D721Med (cell line): ENCODE measurements around the gene ADGRG3.

Experiments used
- DNase-seq: peaks from one replicate; pipeline ENCODE4 v3.0.0; 2011; ENCODE audit warnings: low spot score; ENCODE audit not compliant: insufficient read length
- FAIRE-seq: peaks from 2 replicates; lab custom pipeline; 2011; peaks lifted over from hg19 to GRCh38; lab: Jason Lieb, UNC
- TF ChIP-seq, protein P1 (sequence below): IDR thresholded peaks from 2 replicates; pipeline ENCODE4 v1.5.1; 2012; ENCODE audit warnings: mild to moderate bottlenecking, control low read depth; ENCODE audit not compliant: insufficient read depth; ENCODE audit errors: missing control alignments

The ADGRG3 gene

DNA sequence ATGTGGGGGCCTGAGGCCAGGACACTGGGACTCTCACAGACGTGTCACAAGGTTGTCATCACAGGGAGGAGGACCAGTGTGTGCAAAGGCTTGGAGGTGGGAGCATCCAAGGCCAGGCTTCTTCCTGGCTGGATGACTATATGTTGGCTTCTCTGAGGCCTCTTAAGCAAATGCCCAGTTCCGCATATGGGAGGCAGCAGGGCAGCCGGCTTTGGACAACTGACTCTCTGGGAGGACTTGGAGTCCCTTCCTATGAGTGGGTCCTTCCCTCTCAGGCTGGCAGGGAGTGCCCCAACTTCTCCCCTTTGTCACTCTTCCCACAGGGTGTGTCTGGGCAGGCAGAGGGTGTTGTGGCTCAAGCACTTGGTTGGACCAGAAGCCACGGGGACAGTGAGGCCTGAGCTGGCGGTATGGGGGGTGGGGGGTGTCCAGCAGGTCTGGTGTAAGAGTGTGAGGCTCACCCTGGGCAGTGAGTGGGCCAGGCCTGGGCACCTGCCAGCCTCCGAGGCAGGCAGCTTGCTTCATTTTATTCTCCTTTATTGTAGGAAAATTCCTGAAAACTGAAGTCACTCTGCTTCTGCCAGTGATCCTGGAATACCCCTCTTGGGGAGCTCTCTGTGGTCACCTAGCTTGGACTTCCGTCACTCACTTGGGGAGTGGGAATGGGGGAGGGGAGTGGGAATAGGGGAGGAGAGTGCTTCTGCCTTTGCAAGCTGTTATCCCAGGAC is 24.8 kb upstream of the ADGRG3 start:
- no peak for FAIRE-seq
- TF ChIP-seq, protein P1, sequence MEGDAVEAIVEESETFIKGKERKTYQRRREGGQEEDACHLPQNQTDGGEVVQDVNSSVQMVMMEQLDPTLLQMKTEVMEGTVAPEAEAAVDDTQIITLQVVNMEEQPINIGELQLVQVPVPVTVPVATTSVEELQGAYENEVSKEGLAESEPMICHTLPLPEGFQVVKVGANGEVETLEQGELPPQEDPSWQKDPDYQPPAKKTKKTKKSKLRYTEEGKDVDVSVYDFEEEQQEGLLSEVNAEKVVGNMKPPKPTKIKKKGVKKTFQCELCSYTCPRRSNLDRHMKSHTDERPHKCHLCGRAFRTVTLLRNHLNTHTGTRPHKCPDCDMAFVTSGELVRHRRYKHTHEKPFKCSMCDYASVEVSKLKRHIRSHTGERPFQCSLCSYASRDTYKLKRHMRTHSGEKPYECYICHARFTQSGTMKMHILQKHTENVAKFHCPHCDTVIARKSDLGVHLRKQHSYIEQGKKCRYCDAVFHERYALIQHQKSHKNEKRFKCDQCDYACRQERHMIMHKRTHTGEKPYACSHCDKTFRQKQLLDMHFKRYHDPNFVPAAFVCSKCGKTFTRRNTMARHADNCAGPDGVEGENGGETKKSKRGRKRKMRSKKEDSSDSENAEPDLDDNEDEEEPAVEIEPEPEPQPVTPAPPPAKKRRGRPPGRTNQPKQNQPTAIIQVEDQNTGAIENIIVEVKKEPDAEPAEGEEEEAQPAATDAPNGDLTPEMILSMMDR: no peak
- no peak for DNase-seq

DNA sequence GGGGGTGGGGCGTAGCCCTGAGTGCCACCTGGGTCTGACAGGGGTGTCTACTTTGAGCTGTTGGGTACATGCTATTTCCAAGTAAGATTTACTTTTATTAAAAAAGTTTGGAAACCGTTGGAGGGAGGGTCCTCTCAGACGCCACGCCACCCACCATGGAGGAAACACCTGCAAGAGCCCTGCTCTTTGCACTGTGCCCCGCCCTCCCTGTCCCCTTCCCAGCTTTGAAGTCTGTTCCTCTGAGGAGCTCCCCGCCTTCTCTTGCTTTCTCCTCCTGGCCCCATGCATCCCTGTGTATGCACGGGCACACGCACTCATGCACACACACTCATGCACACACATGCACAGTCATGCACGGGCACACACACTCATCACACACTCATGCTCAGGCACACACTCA is 24.2 kb upstream of the ADGRG3 start:
- DNase-seq (no peak), FAIRE-seq (no peak)
- TF ChIP-seq, protein P1: no peak

DNA sequence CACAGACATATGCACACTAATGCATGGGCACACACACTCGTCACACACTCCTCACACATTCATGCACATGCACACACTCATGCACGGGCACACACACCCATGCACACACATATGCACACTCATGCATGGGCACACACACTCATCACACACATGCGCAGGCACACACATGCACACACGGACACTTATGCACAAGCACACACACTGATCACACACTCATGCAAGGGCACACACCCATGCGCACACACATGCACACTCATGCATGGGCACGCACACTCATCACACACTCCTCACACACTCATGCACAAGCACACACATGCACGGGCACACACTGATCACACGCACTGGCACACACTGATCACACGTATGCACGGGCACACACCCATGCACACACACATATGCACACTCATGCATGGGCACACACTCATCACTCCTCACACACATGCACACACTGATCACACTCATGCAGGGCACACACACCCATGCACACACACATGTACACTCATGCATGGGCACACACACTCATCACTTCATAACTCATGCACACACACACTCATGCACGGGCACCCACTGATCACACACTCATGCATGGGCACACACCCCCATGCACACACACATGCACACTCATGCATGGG is 23.6 kb upstream of the ADGRG3 start:
- FAIRE-seq (no peak), DNase-seq (no peak)
- TF ChIP-seq, protein P1: no peak

DNA sequence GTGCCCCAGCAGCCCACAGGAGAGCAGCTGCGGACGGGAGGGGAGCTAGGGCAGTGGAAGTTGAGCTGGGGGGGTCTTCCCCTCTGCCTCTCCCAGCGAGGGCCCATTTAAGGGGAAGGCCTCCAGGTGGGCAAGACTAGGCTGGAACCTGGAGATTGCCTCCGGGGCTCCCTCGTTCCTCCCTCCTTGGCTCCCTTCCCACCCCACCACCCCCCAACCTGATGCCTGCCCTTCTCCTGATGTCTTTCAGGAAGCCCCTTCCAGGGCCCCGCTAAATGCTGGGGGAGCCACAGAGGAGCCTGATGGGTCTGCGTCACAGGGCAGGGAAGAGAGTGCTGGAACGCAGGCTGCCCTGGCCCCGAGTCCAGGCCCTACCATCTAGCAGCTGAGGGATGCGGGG is 22.9 kb upstream of the ADGRG3 start:
- no peak for DNase-seq
- no peak for FAIRE-seq
- TF ChIP-seq, protein P1: no peak

DNA sequence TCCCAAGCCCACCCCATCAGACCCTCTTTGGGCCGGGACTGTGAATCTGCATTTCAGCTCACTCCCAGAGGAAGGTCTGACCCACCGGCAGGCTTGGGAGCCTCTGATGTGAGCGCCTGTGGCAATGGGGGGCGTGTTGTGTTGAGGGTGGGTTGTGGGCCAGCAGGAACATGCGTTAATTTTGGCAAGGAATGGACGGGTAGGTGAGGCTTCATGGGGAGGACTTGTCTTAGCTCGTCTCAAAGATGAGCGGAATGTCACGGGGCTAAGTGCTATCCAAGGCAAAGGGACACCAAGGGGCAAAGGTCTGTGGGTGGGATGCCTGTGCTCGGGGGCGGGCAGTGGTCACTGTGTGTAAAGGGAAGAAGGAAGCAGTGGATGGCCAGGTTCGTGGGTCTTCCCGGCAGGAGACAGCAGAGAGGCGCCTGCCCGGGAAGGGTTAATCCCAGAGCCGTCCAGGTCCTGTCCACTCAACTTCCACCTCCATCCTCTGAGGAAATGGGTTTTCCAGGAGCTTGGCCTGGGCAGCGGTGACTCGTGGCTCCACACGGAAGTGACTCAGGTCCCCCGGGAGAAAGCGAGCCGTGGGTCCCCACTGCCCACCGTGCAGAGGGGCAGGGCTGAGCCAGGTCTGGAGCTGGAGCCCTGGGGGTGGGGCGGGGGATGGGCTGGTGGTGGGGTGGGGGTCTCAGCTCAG is 22.3 kb upstream of the ADGRG3 start:
- FAIRE-seq (no peak), DNase-seq (no peak)

DNA sequence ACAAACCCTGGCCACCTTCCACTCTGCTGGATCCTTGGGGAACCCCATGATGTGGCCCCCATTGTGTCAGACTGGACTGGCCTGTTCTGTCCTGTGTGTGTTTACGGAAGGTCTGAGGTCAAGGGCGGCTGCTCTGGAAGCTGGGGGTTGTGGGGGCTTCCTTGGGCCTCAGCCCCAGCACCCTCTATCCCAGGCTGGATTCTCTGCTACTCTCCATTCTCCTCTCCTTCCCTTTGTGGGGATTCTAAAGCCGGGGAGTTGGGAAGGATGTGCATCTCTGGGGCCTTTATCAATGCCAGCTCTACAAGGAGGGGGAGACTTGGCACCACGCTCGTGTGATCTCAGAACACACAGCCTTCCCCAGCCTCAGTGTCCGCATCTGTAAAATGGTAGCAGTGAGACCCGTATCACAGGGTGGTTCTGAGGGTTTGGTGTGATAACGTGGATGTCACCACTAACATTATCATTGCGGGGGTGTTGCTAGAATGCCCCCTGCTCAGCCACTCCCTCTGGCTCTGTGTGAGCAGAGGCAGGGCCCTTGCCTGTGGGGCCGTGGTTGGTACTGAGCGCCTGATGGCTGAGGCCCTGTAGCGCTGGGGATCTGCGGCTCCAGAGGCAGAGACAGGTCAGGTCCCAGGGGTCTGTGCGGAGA is 21.6 kb upstream of the ADGRG3 start:
- TF ChIP-seq, protein P1: no peak
- DNase-seq (no peak), FAIRE-seq (no peak)

More for the DNA sequence above, 22.3 kb upstream of the ADGRG3 start:
- TF ChIP-seq, protein P1: no peak
